Ovary (tissue), 9 donors: Measurements from ENCODE around the gene CDRT4. TPM values are rescaled to one million over a fixed set of nuclear protein-coding genes. Genes with fewer than 3 reads are reported as not detected.

Source experiments
- DNase-seq, 5 donors: peaks; one replicate each; pipeline ENCODE4 v3.0.0-alpha.2; 2019 to 2020
- H3K27ac ChIP-seq, 2 donors: fragments of 200-600 bp; one replicate each; pipeline versions ENCODE4 v1.5.1 to v1.8.0; 2019 to 2022
- H3K27me3 ChIP-seq: fragments of 200-600 bp; one replicate; pipeline ENCODE4 v1.8.0; 2022
- H3K36me3 ChIP-seq: fragments of 200-600 bp; sonication (generic); one replicate; pipeline ENCODE4 v1.5.1; 2019
- H3K4me1 ChIP-seq: one replicate; pipeline ENCODE4 v1.8.1; 2013; ENCODE audit warnings: mild to moderate bottlenecking, moderate library complexity; ENCODE audit not compliant: insufficient read depth
- H3K4me3 ChIP-seq: fragments of 200-600 bp; sonication (generic); one replicate; pipeline ENCODE4 v1.5.1; 2017
- H3K9me3 ChIP-seq, 2 donors: fragments of 200-600 bp in 1 of 2; sonication (generic) in 1 of 2; one replicate each; pipeline versions ENCODE4 v1.5.1 to v1.8.1; 2013 to 2019; ENCODE audit warnings: mild to moderate bottlenecking in 1 of 2, moderate library complexity in 1 of 2
- CTCF ChIP-seq, 3 donors: fragments of 450-650 bp in 2 of 3; fragments of 200-600 bp in 1 of 3; IDR thresholded peaks; one replicate each; pipeline versions ENCODE4 v1.5.1 to v1.8.0; 2016 to 2022; ENCODE audit warnings: antibody characterized with exemption in 3 of 3, mild to moderate bottlenecking in 1 of 3
- EP300 ChIP-seq: sonication (generic); formaldehyde crosslinking; IDR thresholded peaks from one replicate; pipeline ENCODE4 v1.6.1; 2017; ENCODE audit warnings: antibody characterized with exemption
- POLR2A ChIP-seq: fragments of 450-650 bp; IDR thresholded peaks from one replicate; pipeline ENCODE4 v1.6.1; 2017; ENCODE audit warnings: antibody characterized with exemption, mild to moderate bottlenecking, moderate library complexity
- WGBS, 3 donors: extraction: QIAGEN DNeasy Blood & Tissue Kit in 1 of 3; methylation state at CpG; one replicate each; pipeline versions ENCODE4 v1.1.5 to v1.1.7; 2013 to 2017; 5-methylcytosine and 5-hydroxymethylcytosine counted together
- intact Hi-C, 4 donors: fragments of 100-400 bp; cut with DNase I; formaldehyde crosslinking; loops; one replicate each; pipeline versions ENCODE4 v1.11.0 to v1.15.1; 2022 to 2023
- polyA plus RNA-seq, 2 donors: library from polyadenylated mRNA; stranded (reverse); fragments of 200-250 nt in 1 of 2; fragments of 350-450 nt in 1 of 2; fragmentation: Illumina TruSeq in 1 of 2; extraction: RNeasy Lipid Tissue Mini Kit (QIAGEN cat#74804) in 1 of 2; gene quantifications; one replicate each; pipeline ENCODE4 v1.2.3, GENCODE V29; 2013 to 2014
- total RNA-seq, 7 donors: library from RNA; depleted of rRNA in 2 of 7; stranded (reverse); fragments of >200 nt in 2 of 7; fragmentation: NEBNext Ultra II Directional in 3 of 7; extraction: Animal tissue kit (Norgen Biotek cat#: 25700) in 3 of 7; gene quantifications; one replicate each; pipeline versions ENCODE4 v1.1.0 to v1.2.4, GENCODE V29; 2016 to 2023
- donor health status: DM: no; HTN: no; CAD: no; lungs with moderate emphysema.
- donor health status: DM: no; HTN: no; CAD: no.
- donor health status: Bipolar disorder and iron deficiency.
- donor health status: DM: yes; HTN: yes; CAD: no.
- donor health status: DM: no; HTN: no; CAD: no.
- donor health status: DM: yes; HTN: yes; CAD: no.

The CDRT4 gene
- total and polyA plus RNA-seq, 9 donors = 4.1 to 11.7 (median 7.2) TPM

DNA sequence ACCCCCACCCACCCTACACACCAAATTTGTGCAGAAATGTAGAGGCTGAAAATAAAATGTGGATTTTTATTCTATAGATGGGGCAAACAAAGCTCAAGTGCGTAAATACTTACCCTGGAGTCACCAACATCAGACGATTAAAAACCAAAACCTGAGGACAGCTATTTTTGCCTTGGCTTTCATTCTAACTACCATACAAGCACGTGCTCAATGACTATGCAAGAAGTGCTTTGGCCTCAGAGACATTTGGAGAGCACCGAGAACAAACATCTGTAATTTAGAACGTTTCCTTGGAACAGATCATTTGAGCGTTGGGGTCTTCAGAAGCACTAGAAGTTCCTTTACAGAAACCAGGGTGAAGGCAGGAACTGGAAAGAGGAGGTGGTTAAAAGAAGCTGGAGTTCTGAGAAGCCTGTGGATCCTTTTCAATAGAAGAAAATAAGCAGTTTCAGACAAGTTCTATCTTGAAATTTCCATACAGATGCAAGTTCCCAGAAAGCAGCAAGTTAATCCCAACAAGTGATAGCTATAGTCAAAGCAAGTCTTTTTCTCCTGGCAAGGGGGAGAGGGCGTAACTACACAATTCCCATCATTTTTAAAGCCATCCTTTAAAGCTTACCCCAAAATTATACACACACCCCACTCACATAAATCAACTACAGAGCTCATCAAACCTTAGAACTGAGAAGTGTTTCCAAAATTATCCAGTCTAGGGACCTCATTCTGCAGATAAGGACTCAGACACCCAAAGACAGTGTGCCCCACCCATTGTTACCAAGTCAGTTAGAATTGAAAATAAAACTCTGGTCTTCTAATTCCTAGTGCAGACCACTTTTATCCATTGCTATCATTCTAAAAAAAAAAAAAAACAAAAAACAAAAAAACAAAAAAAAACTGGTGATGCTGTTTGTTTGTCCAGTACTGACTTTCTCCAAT lies 29.6 kb upstream of the CDRT4 start:
- WGBS, 3 donors = 53 to 72% (median 67%) methylated on average over 7 of the region's 7 CpGs

DNA sequence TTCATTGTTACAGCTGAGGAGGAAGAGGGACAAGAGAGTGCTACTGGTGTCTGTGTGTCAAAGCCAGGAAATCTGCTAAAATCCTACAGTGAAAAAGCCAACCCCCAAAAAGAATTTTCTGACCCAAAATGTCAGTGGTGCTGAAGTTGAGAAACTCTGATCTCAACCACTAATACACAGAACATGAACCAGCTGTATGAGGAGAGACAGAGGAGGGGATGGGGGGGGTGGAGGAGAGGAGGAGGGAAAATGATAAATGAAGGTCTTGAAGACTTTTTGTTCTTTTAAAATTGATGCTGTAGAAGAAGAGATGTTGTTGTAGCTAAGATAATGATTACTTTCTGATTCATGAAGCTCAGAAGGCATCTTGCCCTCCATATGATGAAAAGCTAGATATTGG lies 27.4 kb upstream of the CDRT4 start:
- Histone ChIP-seq H3K27me3 (no peaks in the 10 kb centered on the region), H3K27ac (no peak overlapping the region), H3K36me3 (no peaks in the 10 kb centered on the region), H3K9me3 (no peaks in the 10 kb centered on the region), H3K4me3 (no peak overlapping the region), H3K4me1 (no peaks in the 10 kb centered on the region)
- intact Hi-C loops = loop anchor here in 1 of 4 donors (5.0 kb wide), 1 partner anchor 38 kb away; no protein-coding TSS in a partner anchor
- TF ChIP-seq POLR2A = no peak
- TF ChIP-seq EP300 = no peak
- TF ChIP-seq CTCF (IDR thresholded peaks at IDR 0.05) = no peak
- no peak for DNase-seq

More for the DNA sequence above, 29.6 kb upstream of the CDRT4 start:
- H3K9me3 ChIP-seq = no peaks in the 10 kb centered on the region
- H3K4me3 ChIP-seq = no peak overlapping the region
- TF ChIP-seq EP300 (no peak), POLR2A (no peak), CTCF (IDR thresholded peaks at IDR 0.05) (no peak)
- H3K36me3 ChIP-seq = no peaks in the 10 kb centered on the region
- no peaks in the 10 kb centered on the region for H3K27me3 ChIP-seq
- no peak for DNase-seq
- H3K4me1 ChIP-seq = peaks cover 3% of the 10 kb centered on the region
- intact Hi-C loops = loop anchor here in 1 of 4 donors (5.0 kb wide), 1 partner anchor 40 kb away; no protein-coding TSS in a partner anchor
- H3K27ac ChIP-seq = no peak overlapping the region

DNA sequence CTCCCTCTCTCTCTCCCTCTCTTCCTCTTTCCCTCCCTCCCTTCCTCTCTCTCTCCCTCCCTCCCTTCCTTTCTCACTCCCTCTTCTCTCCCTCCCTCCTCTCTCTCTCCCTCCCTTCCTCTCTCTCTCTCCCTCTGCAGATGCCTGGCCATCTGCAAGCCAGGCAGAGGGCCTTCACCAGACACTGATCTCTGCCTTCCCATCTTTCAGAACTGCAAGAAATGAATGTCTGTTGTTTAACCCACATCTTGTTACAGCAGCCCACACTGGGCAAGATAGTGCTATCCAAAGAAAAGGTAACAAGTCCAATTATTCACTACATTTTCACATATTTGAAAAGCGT lies 26.2 kb upstream of the CDRT4 start:
- no peaks in the 10 kb centered on the region for H3K9me3 ChIP-seq
- no peak for TF ChIP-seq EP300
- TF ChIP-seq CTCF (IDR thresholded peaks at IDR 0.05) = no peak
- TF ChIP-seq POLR2A = no peak
- H3K4me1 ChIP-seq = no peaks in the 10 kb centered on the region
- H3K4me3 ChIP-seq = no peak overlapping the region
- no peak overlapping the region for H3K27ac ChIP-seq
- no peak for DNase-seq
- no peaks in the 10 kb centered on the region for H3K36me3 ChIP-seq
- WGBS, 3 donors = 0 to 38% (median 0%) methylated on average over 1 of the region's 1 CpG
- intact Hi-C loops = no loop called here
- no peaks in the 10 kb centered on the region for H3K27me3 ChIP-seq

DNA sequence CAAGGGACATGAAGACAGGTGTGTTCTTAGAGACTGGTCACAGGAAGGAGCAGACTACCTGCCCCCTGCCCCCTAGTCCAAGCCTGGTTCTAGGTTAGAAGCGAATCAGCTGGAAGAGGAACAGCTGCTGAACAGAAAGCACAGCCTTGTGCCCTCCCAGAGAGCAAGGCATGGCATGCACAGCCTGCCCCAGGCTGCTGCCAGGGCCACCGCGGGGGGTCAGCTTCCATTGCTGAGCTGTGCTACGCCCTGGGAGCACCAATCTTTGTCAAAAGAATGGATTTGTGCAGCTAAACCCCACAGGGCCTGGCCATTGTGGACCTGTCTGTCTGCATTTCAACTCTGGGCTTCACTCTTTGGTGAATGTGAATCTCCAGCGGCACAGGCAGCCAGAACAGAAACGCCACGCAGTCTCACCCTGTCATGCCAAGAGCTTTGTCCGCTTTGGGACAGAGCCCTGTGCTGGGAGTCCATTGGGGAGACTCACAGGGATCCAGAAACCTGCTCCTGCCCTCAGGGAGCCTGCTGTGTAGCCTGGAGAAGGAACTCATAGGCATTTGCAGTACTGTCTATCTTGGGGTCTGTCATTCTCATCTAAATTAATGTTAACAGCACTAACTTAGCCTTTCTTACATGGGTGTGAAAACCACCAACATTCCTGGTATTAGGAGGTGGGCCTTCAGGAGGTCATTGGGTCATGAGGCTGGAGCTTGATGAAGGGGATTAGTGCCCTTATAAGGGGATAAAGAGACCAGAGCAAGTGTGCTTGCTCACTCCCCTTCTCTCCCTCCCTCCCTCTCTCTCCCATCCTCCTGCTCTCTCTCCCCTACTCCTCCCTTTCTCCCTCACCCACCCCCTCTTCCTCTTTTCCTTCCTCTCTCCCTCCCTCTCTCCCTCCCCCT lies 25.6 kb upstream of the CDRT4 start:
- H3K9me3 ChIP-seq = no peaks in the 10 kb centered on the region
- intact Hi-C loops = no loop called here
- WGBS, 3 donors = 90 to 98% (median 98%) methylated on average over 8 of the region's 8 CpGs
- no peak overlapping the region for H3K27ac ChIP-seq
- H3K4me3 ChIP-seq = no peak overlapping the region
- no peaks in the 10 kb centered on the region for H3K4me1 ChIP-seq
- no peaks in the 10 kb centered on the region for H3K36me3 ChIP-seq
- DNase-seq = no peak
- TF ChIP-seq POLR2A = no peak
- no peak for TF ChIP-seq CTCF (IDR thresholded peaks at IDR 0.05)
- no peak for TF ChIP-seq EP300
- no peaks in the 10 kb centered on the region for H3K27me3 ChIP-seq
